Stimulated activated CD8-positive, alpha-beta memory T cell treated with anti-CD3 and anti-CD28 coated beads, Interleukin-4, amount 100 ng/mL, for 48 hours (primary cell): ENCODE data around the gene OTUD1.

Source experiments
- DNase-seq: peaks from one replicate; pipeline ENCODE4 v3.0.0-alpha.2; 2020

The OTUD1 gene

GRCh38 chr10:23422003-23422411, 16.9 kb upstream of the OTUD1 start:
- DNase-seq: no peak

GRCh38 chr10:23432166-23432565, 6.7 kb upstream of the OTUD1 start:
- no peak for DNase-seq

GRCh38 chr10:23432639-23433038, 6.2 kb upstream of the OTUD1 start:
- no peak for DNase-seq

GRCh38 chr10:23433701-23434100, 5.2 kb upstream of the OTUD1 start:
- DNase-seq: no peak

- no peak for DNase-seq
Measured at GRCh38 chr10:23435378-23435777, 3.5 kb upstream of the OTUD1 start.

- DNase-seq: no peak
Measured at GRCh38 chr10:23436983-23437382, 1.9 kb upstream of the OTUD1 start.

GRCh38 chr10:23437963-23438546, 820 bp upstream of the OTUD1 start:
- no peak for DNase-seq

- DNase-seq: no peak
Measured at GRCh38 chr10:23439452-23439960, 631 bp downstream of the OTUD1 start.

GRCh38 chr10:23439961-23440889, 1.4 kb downstream of the OTUD1 start:
- peak; percentile 51 for DNase-seq

GRCh38 chr10:23441251-23441650, 2.4 kb downstream of the OTUD1 start:
- DNase-seq: no peak

- no peak for DNase-seq
Measured at GRCh38 chr10:23442936-23443335, 4.1 kb downstream of the OTUD1 start.

- DNase-seq: no peak
Measured at GRCh38 chr10:23445591-23445990, 6.7 kb downstream of the OTUD1 start.

- DNase-seq: no peak
Measured at GRCh38 chr10:23448323-23448722, 9.4 kb downstream of the OTUD1 start.

GRCh38 chr10:23448802-23449570, 10.1 kb downstream of the OTUD1 start:
- DNase-seq: no peak

GRCh38 chr10:23452033-23452655, 13.3 kb downstream of the OTUD1 start:
- no peak for DNase-seq

GRCh38 chr10:23453465-23453864, 14.6 kb downstream of the OTUD1 start:
- no peak for DNase-seq

GRCh38 chr10:23457632-23458417, 18.9 kb downstream of the OTUD1 start:
- DNase-seq: no peak

GRCh38 chr10:23459308-23459939, 20.5 kb downstream of the OTUD1 start:
- DNase-seq: no peak

GRCh38 chr10:23461557-23461956, 22.7 kb downstream of the OTUD1 start:
- no peak for DNase-seq

- no peak for DNase-seq
Measured at GRCh38 chr10:23467012-23467411, 28.1 kb downstream of the OTUD1 start.

GRCh38 chr10:23467548-23467947, 28.7 kb downstream of the OTUD1 start:
- no peak for DNase-seq
